Mesendoderm (in vitro differentiated cells): ENCODE measurements around the gene CHMP4B.

Source experiments
- DNase-seq: peaks from one replicate; pipeline ENCODE4 v3.0.0; 2013
- H2AK5ac ChIP-seq: 2 replicates; pipeline ENCODE4 v1.6.1; 2013; ENCODE audit warnings: low read length, inconsistent platforms
- H2BK120ac ChIP-seq: 2 replicates; pipeline ENCODE4 v1.6.1; 2013; ENCODE audit warnings: low read depth, mild to moderate bottlenecking, low read length, moderate library complexity, mixed read lengths
- H2BK15ac ChIP-seq: replicated peaks from 2 replicates; pipeline ENCODE4 v1.6.1; 2013; ENCODE audit warnings: low read depth, mild to moderate bottlenecking, moderate library complexity
- H2BK5ac ChIP-seq: 2 replicates; pipeline ENCODE4 v1.6.1; 2013; ENCODE audit warnings: low read length, inconsistent platforms
- H3K18ac ChIP-seq: 2 replicates; pipeline ENCODE4 v1.6.1; 2013; ENCODE audit warnings: mild to moderate bottlenecking, low read length, mixed read lengths
- H3K23ac ChIP-seq: one replicate; pipeline ENCODE4 v1.6.1; 2013; ENCODE audit warnings: low read length
- H3K27ac ChIP-seq: 2 replicates; pipeline ENCODE4 v1.5.1; 2013; ENCODE audit warnings: low read depth, mild to moderate bottlenecking, inconsistent platforms, low read length, moderate library complexity
- H3K27me3 ChIP-seq: 2 replicates; pipeline ENCODE4 v1.6.1; 2013; ENCODE audit warnings: low read length, control low read depth, mild to moderate bottlenecking, inconsistent platforms; ENCODE audit not compliant: insufficient read depth, poor library complexity
- H3K36me3 ChIP-seq: 2 replicates; pipeline ENCODE4 v1.6.1; 2013; ENCODE audit warnings: low read length, inconsistent platforms; ENCODE audit not compliant: control insufficient read depth, insufficient read depth
- H3K4ac ChIP-seq: one replicate; pipeline ENCODE4 v1.6.1; 2013; ENCODE audit warnings: low read depth, mild to moderate bottlenecking, low read length, moderate library complexity
- H3K4me1 ChIP-seq: 2 replicates; pipeline ENCODE4 v1.6.1; 2013; ENCODE audit warnings: low read depth, low read length, inconsistent platforms; ENCODE audit not compliant: control insufficient read depth
- H3K4me2 ChIP-seq: 2 replicates; pipeline ENCODE4 v1.6.1; 2013; ENCODE audit warnings: low read length
- H3K4me3 ChIP-seq: 2 replicates; pipeline ENCODE4 v1.5.1; 2013; ENCODE audit warnings: mild to moderate bottlenecking, low read length
- H3K56ac ChIP-seq: one replicate; pipeline ENCODE4 v1.6.1; 2013; ENCODE audit warnings: low read length
- H3K79me1 ChIP-seq: 2 replicates; pipeline ENCODE4 v1.6.1; 2013; ENCODE audit warnings: low read length, inconsistent platforms
- H3K79me2 ChIP-seq: 2 replicates; pipeline ENCODE4 v1.6.1; 2013; ENCODE audit warnings: mild to moderate bottlenecking, low read length; ENCODE audit not compliant: control insufficient read depth, insufficient read depth
- H3K9ac ChIP-seq: 2 replicates; pipeline ENCODE4 v1.6.1; 2013; ENCODE audit warnings: low read length, inconsistent platforms
- H4K5ac ChIP-seq: one replicate; pipeline ENCODE4 v1.6.1; 2013; ENCODE audit warnings: low read length
- H4K8ac ChIP-seq: one replicate; pipeline ENCODE4 v1.6.1; 2013; ENCODE audit warnings: low read depth, mild to moderate bottlenecking, control low read depth, low read length, moderate library complexity
- WGBS: extraction: QIAGEN DNeasy Blood & Tissue Kit; methylation state at CpG from one replicate; pipeline ENCODE4 v1.1.7; 2013; ENCODE audit warnings: low lambda C conversion rate, missing lambda C conversion rate; ENCODE audit not compliant: insufficient coverage; ENCODE audit errors: extremely low coverage; 5-methylcytosine and 5-hydroxymethylcytosine counted together

The CHMP4B gene

GRCh38 chr20:33837096-33837830 is 26.1 kb downstream of the CHMP4B start:
- Histone ChIP-seq H3K18ac (no peak overlapping the region), H3K23ac (no peak overlapping the region), H3K9ac (no peak overlapping the region), H2BK5ac (no peak overlapping the region), H3K36me3 (no peaks in the 10 kb centered on the region), H4K8ac (no peak overlapping the region), H4K5ac (no peak overlapping the region), H3K56ac (no peak overlapping the region), H3K4me3 (no peak overlapping the region), H3K27me3 (no peaks in the 10 kb centered on the region), H3K79me2 (peaks cover 11% of the 10 kb centered on the region), H3K79me1 (peaks cover 30% of the 10 kb centered on the region), H3K4me2 (no peak overlapping the region), H2BK15ac (no peak overlapping the region), H2BK120ac (no peak overlapping the region), H3K4ac (no peak overlapping the region), H2AK5ac (no peak overlapping the region), H3K27ac (no peak overlapping the region), H3K4me1 (no peaks in the 10 kb centered on the region)
- no CpG with 5 or more reads among the region's 5 CpGs for WGBS
- no peak for DNase-seq

- Histone ChIP-seq H3K4me2 (no peak overlapping the region), H3K23ac (peak overlapping the region; percentile 9), H2BK5ac (no peak overlapping the region), H3K79me2 (peaks cover 13% of the 10 kb centered on the region), H3K27me3 (no peaks in the 10 kb centered on the region), H3K27ac (no peak overlapping the region), H3K36me3 (no peaks in the 10 kb centered on the region), H2BK120ac (no peak overlapping the region), H3K9ac (no peak overlapping the region), H3K79me1 (peaks cover 30% of the 10 kb centered on the region), H3K4me3 (no peak overlapping the region), H4K5ac (no peak overlapping the region), H3K4ac (no peak overlapping the region), H2BK15ac (no peak overlapping the region), H3K56ac (no peak overlapping the region), H3K18ac (no peak overlapping the region), H4K8ac (no peak overlapping the region), H2AK5ac (no peak overlapping the region), H3K4me1 (no peaks in the 10 kb centered on the region)
- WGBS, result no CpG with 5 or more reads among the region's 8 CpGs
- peak; percentile 22 for DNase-seq
Measured at GRCh38 chr20:33838035-33838864, 27.1 kb downstream of the CHMP4B start.

- Histone ChIP-seq H3K27me3 (no peaks in the 10 kb centered on the region), H3K4me1 (peaks cover 2% of the 10 kb centered on the region)
- DNase-seq, result no peak
Measured at GRCh38 chr20:33839591-33839990, 28.4 kb downstream of the CHMP4B start.

GRCh38 chr20:33840160-33840559 is 29.0 kb downstream of the CHMP4B start:
- H3K23ac ChIP-seq, result no peak overlapping the region
- H3K79me1 ChIP-seq, result peaks cover 29% of the 10 kb centered on the region
- H3K18ac ChIP-seq, result no peak overlapping the region
- no peak overlapping the region for H3K9ac ChIP-seq
- H2BK15ac ChIP-seq, result no peak overlapping the region
- H3K4ac ChIP-seq, result no peak overlapping the region
- H3K27ac ChIP-seq, result no peak overlapping the region
- no peak overlapping the region for H4K8ac ChIP-seq
- no peak overlapping the region for H4K5ac ChIP-seq
- no peaks in the 10 kb centered on the region for H3K27me3 ChIP-seq
- H3K36me3 ChIP-seq, result no peaks in the 10 kb centered on the region
- WGBS, result no CpG with 5 or more reads among the region's 7 CpGs
- H3K79me2 ChIP-seq, result peaks cover 11% of the 10 kb centered on the region
- H3K56ac ChIP-seq, result no peak overlapping the region
- DNase-seq, result no peak
- H3K4me1 ChIP-seq, result peaks cover 2% of the 10 kb centered on the region
- no peak overlapping the region for H2BK120ac ChIP-seq
- no peak overlapping the region for H2AK5ac ChIP-seq
- no peak overlapping the region for H3K4me2 ChIP-seq
- H3K4me3 ChIP-seq, result no peak overlapping the region
- no peak overlapping the region for H2BK5ac ChIP-seq

More at GRCh38 chr20:33839591-33839990, 28.4 kb downstream of the CHMP4B start:
- no peak overlapping the region for H3K18ac ChIP-seq
- no peak overlapping the region for H2BK15ac ChIP-seq
- H3K27ac ChIP-seq, result no peak overlapping the region
- H3K36me3 ChIP-seq, result no peaks in the 10 kb centered on the region
- no peak overlapping the region for H4K5ac ChIP-seq
- WGBS, result no CpG with 5 or more reads among the region's 3 CpGs
- no peak overlapping the region for H2AK5ac ChIP-seq
- no peak overlapping the region for H2BK5ac ChIP-seq
- H3K79me1 ChIP-seq, result peaks cover 27% of the 10 kb centered on the region
- H4K8ac ChIP-seq, result no peak overlapping the region
- no peak overlapping the region for H3K23ac ChIP-seq
- H3K4me2 ChIP-seq, result no peak overlapping the region
- H3K4me3 ChIP-seq, result no peak overlapping the region
- no peak overlapping the region for H2BK120ac ChIP-seq
- no peak overlapping the region for H3K9ac ChIP-seq
- H3K56ac ChIP-seq, result no peak overlapping the region
- H3K4ac ChIP-seq, result no peak overlapping the region
- H3K79me2 ChIP-seq, result peaks cover 11% of the 10 kb centered on the region

- H3K56ac ChIP-seq, result no peak overlapping the region
- DNase-seq, result no peak
- H4K5ac ChIP-seq, result no peak overlapping the region
- H3K9ac ChIP-seq, result no peak overlapping the region
- H3K4ac ChIP-seq, result no peak overlapping the region
- no peak overlapping the region for H2BK15ac ChIP-seq
- H4K8ac ChIP-seq, result no peak overlapping the region
- no peaks in the 10 kb centered on the region for H3K36me3 ChIP-seq
- H2BK120ac ChIP-seq, result no peak overlapping the region
- H3K27me3 ChIP-seq, result no peaks in the 10 kb centered on the region
- no peak overlapping the region for H3K4me3 ChIP-seq
- no CpG with 5 or more reads among the region's 4 CpGs for WGBS
- no peak overlapping the region for H3K27ac ChIP-seq
- no peak overlapping the region for H2BK5ac ChIP-seq
- peaks cover 29% of the 10 kb centered on the region for H3K79me1 ChIP-seq
- H2AK5ac ChIP-seq, result no peak overlapping the region
- H3K23ac ChIP-seq, result no peak overlapping the region
- H3K4me2 ChIP-seq, result no peak overlapping the region
- H3K4me1 ChIP-seq, result peaks cover 2% of the 10 kb centered on the region
- peaks cover 13% of the 10 kb centered on the region for H3K79me2 ChIP-seq
- H3K18ac ChIP-seq, result no peak overlapping the region
Measured at GRCh38 chr20:33840759-33841435, 29.7 kb downstream of the CHMP4B start.
